Stimulated activated CD4-positive, alpha-beta T cell treated with anti-CD3 and anti-CD28 coated beads, TNF-alpha, amount 100 ng/mL, for 1 hour (primary cell): ENCODE results near the gene CDX4.
"Not testable (repeated sequence)": the region's sequence is repeated elsewhere in the genome, so short reads cannot be mapped to it uniquely, and the experiment has no call there.

Experiments
- DNase-seq, 3 donors: peaks; one replicate each; pipeline ENCODE4 v3.0.0-alpha.2; 2020; ENCODE audit warnings: low read depth in 3 of 3, low spot score in 1 of 3

Gene CDX4, protein sequence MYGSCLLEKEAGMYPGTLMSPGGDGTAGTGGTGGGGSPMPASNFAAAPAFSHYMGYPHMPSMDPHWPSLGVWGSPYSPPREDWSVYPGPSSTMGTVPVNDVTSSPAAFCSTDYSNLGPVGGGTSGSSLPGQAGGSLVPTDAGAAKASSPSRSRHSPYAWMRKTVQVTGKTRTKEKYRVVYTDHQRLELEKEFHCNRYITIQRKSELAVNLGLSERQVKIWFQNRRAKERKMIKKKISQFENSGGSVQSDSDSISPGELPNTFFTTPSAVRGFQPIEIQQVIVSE

DNA sequence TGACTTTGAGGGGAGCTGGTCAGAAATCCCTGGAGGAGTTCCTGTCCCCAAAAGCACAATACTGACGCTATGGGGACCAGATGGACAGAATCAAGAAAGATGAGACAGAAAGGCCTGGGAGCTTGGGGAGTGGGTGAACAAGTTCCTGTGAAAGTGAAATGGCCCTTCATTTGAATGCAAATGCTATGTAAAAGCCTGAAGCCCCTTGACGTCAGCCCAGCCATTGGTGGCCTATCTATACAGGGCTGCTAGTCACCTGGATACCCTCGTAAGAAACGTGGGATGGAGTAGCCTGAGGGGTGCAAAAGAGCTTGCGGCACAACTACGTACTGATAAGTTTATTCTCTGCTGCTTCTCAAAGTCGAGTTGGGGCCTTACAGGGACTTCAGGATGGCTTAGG is at the start of gene CDX4:
Gene CDX4, plus strand, starts transcription at position 223 of the 400 bp plus-strand sequence. CDS start 201 bp downstream, outside the sequence.
- DNase-seq, result no peak

DNA sequence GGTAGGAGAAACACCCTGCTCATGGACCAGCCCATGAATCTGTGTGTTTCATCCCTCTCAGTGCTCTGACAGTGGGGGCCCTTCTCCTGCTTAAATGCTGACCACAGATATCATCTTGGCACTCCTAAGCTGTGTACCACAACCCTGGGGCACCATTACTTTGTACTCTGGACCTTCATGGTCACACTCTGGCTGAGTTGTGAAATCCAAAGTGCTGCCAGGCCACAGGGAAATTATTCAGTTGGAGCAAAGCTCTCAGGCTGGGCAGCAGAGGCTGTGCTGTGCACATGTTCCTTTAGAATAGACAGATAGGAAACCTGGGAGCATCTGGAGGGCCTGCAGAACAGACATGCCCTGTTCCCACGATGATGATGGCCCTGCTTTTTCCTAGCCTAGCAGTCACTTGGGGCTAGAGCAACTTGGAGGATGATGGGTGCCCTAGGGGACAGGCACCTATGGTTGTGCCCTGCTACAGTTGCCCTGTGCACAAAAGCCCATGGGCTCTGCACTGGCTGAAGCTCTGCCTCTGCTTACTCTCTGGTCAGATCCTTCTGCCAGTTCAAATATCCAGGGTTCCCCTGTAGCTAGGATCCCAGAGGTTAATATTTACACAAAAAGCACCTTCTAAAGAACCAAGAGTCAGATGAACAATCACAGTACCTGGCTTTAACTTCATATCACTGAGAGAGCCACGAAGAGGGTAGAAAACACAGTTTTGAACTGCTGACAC is 48.5 kb upstream of the CDX4 start:
- DNase-seq, result no peak

DNA sequence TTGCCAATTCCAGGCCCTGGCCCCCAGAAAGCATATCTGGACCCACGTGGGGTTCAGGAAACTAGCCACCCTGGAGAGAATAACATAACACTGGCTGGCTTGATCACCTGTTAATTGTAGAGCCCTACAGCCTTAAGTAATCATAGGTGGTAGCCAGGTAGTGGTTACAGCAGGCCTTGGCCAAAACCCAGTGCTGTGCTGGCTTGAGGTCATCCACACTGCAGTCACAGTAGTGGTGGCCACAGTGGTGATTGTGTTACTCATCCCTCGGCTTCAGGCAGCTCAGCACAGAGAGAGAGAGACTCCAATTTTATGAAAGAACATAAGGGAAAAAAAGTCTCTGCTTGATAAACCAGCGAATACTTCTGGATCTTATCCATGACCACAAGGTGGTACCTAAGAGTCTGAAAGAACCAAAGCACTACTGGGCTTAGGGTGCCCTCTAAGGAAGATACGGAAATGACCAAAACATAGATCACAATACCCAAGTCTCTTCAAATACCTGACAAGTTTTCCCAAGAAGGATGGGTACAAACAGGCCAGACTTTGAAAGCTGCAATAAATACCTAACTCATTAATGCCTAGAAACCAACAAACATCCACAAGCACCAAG is 46.6 kb upstream of the CDX4 start:
- DNase-seq, result no peak

DNA sequence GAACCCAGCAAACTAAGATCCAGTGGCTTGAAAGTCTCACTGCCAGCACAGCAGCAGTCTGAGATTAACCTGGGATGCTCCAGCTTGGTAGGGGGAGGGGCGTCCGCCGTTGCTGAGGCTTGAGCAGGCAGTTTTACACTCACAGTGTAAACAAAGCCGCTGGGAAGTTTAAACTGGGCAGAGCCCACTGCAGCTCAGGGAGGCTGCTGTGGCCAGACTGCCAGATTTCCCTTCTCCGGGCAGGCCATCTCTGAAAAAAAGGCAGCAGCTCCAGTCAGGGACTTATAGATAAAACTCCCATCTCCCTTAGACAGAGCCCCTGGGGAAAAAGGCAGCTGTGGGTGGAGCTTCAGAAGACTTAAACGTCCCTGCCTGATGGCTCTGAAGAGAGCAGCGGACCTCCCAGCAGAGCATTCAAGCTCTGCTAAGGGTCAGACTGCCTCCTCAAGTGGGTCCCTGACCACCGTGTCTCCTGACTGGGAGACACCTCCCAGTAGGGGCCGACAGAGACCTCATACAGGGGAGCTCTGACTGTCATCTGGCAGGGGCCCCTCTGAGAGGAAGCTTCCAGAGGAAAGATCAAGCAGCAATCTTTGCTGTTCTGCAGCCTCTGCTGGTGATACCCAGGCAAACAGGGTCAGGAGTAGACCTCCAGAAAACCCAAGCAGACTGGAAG is 45.1 kb upstream of the CDX4 start:
- DNase-seq, result no peak

DNA sequence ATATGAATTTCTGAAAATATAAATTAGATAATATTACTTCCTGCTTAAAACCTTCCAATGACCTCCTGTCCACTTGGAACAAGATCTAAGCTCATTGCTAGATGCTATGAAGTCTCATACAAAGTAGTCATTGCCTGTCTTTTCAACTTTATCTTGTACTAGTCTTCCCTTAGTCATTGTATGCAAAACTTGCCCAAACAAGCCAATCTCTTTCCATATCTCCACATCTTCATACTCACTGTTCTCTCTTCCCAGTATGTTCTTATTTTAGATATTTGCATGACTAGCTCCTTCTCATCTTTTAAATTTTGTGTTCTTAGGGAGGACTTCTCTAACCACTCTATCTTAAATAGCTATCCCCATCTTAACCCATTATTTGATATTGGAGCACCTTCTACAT is 33.9 kb upstream of the CDX4 start:
- no peak for DNase-seq

DNA sequence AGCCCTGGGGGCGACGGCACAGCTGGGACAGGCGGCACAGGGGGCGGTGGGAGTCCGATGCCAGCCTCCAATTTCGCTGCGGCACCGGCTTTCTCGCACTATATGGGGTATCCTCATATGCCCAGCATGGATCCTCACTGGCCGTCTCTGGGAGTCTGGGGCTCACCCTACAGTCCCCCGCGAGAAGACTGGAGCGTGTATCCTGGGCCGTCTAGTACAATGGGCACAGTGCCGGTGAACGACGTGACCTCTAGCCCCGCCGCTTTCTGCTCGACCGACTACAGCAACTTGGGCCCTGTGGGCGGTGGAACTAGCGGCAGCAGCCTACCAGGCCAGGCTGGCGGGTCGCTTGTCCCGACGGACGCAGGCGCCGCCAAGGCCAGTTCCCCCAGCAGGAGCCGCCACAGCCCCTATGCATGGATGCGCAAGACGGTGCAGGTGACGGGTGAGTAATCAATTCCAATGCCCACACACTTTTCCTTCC is 500 bp downstream of the CDX4 start:
- DNase-seq, result no peak

DNA sequence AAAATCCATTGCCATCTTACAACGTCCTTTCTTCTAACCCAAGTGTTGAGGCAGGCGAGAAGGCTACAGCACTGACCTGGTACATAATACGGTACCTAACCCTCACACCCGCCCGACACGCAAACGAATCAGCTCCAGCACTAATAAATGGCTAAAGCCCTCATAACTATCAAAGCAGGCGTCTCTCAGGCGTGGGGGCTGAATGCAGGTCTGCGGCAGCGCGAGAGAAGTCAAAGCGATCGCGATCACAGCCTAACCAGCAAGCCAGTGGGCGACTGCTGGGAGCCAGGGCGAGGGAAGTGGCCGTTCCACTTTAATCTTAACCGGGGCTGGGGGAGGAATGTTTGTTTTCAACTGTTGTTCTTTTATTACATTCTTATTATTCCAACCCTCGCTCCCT is 1.5 kb downstream of the CDX4 start:
- no peak for DNase-seq

DNA sequence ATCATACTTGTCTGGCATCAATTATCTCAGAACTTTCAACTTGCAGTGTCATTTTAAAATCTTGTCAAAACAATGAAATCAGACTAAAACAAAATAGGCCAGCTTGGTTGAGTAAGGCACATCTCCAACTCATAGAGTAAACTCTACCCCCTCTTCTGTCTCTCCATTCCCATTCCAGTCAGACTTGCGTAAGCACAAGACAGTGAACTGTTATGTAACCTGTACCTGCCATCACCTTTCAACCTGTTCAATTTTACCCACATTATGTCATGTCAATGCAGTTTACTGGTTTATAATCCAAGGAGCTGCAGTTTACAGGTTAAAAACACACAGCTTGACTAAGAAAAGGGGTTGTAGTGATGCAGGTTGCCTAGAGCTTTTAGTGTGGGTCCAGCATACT is 8.3 kb downstream of the CDX4 start:
- no peak for DNase-seq

DNA sequence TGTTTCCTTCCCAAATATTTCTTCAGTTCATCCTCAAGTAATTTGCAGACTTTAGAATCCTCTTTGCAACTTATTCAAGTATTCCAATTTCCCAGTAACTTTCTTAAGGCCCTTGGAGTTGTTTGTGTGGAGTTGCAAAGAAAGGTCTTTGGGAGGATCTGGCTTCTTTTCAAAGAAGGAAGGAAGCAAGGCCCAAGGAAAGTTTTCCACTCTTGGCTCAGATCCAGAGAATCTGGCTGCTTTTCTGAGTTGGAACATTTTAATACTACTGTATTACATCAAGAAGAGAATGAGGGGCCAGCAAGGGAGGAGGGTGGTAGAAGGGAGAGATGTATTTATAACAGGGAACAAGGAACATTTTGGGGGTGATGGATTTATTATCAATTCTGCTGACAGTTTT is 10.5 kb downstream of the CDX4 start:
- no peak for DNase-seq

DNA sequence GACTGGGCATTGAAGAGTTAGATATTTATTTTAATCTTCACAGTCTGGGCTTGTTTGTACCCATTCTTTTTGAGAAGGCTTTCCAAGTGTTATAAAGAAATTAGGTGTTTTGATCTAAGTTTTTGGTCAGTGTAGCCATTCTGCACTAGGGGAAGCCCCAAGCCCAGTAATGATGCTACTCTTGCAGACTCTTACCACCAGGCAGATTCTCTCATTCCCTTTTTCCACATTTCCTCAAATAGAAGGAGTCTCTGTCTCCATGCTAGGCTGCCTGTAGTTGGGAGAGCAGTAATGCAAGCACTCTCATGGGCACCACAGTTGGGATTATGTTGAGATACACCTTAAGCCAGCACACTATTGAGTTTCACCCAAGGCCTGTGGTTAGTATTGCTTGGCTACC is 21.5 kb downstream of the CDX4 start:
- DNase-seq, result no peak

DNA sequence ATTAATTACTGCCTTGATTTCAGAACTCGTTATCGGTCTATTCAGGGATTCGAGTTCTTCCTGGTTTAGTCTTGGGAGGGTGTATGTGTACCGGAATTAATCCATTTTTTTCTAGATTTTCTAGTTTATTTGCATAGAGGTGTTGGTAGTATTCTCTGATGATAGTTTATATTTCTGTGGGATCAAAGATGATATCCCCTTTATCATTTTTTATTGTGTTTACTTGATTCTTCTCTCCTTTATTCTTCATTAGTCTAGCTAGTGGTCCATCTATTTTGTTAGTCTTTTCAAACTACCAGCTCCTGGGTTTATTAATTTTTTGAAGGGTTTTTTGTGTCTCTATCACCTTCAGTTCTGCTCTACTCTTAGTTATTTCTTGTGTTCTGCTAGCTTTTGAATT is 32.1 kb downstream of the CDX4 start:
- DNase-seq, result no peak

DNA sequence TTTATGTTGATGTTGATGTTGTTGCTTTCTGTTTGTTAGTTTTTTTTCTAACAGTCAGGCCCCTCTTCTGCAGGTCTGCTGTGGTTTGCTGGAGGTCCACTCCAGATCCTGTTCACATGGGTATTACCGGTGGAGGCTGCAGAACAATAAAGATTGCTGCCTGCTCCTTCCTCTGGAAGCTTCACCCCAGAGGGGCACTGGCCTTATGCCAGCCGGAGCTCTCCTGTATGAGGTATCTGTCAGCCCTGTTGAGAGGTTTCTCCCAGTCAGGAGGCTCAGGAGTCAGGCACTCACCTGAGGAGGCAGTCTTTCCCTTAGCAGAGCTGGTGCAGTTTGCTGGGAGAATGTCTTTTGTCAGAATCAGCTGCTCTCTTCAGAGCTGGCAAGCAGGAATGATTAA is 34.7 kb downstream of the CDX4 start:
- no peak for DNase-seq

DNA sequence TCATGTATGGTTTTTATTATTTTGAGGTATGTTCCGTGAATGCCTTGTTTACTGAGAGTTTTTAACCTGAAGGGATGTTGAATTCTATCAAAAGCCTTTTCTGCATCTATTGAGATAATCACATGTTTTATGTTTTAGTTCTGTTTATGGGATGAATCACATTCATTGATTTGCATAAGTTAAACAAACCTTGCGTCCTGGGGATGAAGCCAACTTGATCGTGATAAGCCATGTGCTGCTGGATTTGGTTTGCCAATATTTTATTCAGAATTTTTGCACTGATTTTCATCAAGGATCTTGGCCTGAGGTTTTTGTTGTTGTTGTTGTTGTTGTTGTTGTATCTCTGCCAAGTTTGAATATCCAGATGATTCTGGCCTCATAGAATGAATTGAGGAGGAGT is 43.8 kb downstream of the CDX4 start:
- DNase-seq, result no peak

DNA sequence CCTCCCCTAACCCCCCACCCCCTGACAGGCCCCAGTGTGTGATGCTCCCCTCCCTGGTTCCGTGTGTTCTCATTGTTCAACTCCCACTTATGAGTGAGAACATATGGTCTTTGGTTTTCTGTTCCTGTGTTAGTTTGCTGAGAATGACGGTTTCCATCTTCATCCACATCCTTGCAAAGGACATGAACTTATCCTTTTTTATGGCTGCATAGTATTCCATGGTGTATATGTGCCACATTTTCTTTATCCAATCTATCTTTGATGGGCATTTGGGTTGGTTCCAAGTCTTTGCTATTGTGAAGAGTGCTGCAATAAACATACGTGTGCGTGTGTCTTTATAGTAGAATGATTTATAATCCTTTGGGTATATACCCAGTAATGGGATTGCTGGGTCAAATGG is 45.3 kb downstream of the CDX4 start:
- not testable (repeated sequence) for DNase-seq
